Uterus (tissue), 4 donors: ENCODE measurements around the gene INPP5D. TPM values are rescaled to one million over a fixed set of nuclear protein-coding genes. Genes with fewer than 3 reads are reported as not detected.
A peak's percentile ranks its signal among the peaks of the same experiment; 100 is the strongest.

Experiments
- DNase-seq, 2 donors: peaks; one replicate each; pipeline ENCODE4 v3.0.0-alpha.2; 2019 to 2020
- H3K27ac ChIP-seq, 2 donors: fragments of 200-600 bp; sonication (generic); 1 replicate in 1 of 2; 2 replicates in 1 of 2; pipeline ENCODE4 v1.5.1; 2016 to 2018
- H3K27me3 ChIP-seq, 2 donors: fragments of 200-600 bp; sonication (generic); one replicate each; pipeline ENCODE4 v1.5.1; 2018 to 2019; ENCODE audit warnings: control low read depth in 1 of 2
- H3K36me3 ChIP-seq, 2 donors: fragments of 200-600 bp; sonication (generic); one replicate each; pipeline ENCODE4 v1.5.1; 2019; ENCODE audit warnings: control low read depth in 1 of 2
- H3K4me1 ChIP-seq, 2 donors: fragments of 200-600 bp; sonication (generic); one replicate each; pipeline ENCODE4 v1.5.1; 2018 to 2019; ENCODE audit warnings: control low read depth in 1 of 2
- H3K4me3 ChIP-seq, 2 donors: fragments of 200-600 bp; sonication (generic); 1 replicate in 1 of 2; 2 replicates in 1 of 2; pipeline ENCODE4 v1.5.1; 2018 to 2019; ENCODE audit warnings: mild to moderate bottlenecking in 1 of 2
- H3K9me3 ChIP-seq, 2 donors: fragments of 200-600 bp; sonication (generic); one replicate each; pipeline ENCODE4 v1.5.1; 2019; ENCODE audit warnings: control low read depth in 1 of 2
- CTCF ChIP-seq, 4 experiments: fragments of 200-600 bp in 2 of 4; fragments of 450-650 bp in 2 of 4; sonication (generic) in 2 of 4; IDR thresholded peaks; one replicate each; pipeline ENCODE4 v1.5.1; 2016 to 2019; ENCODE audit warnings: antibody characterized with exemption in 4 of 4, mild to moderate bottlenecking in 2 of 4, moderate library complexity in 1 of 4
- POLR2A ChIP-seq, 2 donors: fragments of 450-650 bp; IDR thresholded peaks; one replicate each; pipeline ENCODE4 v1.6.1; 2016; ENCODE audit warnings: antibody characterized with exemption in 2 of 2, mild to moderate bottlenecking in 1 of 2, moderate library complexity in 1 of 2
- intact Hi-C: fragments of 100-400 bp; cut with DNase I; formaldehyde crosslinking; loops from one replicate; pipeline ENCODE4 v1.15.1; 2023; ENCODE audit warnings: low total_unique reads
- small RNA-seq: library from RNA; depleted of rRNA; stranded (forward); fragments of <200 nt; gene quantifications from one replicate; pipeline ENCODE3, GENCODE V24; 2016
- total RNA-seq, 4 donors: library from RNA; depleted of rRNA in 3 of 4; stranded (reverse); fragments of >200 nt in 3 of 4; gene quantifications; one replicate each; pipeline versions ENCODE4 v1.1.0 to v1.2.4, GENCODE V29; 2014 to 2023
- donor health status: DM: yes; HTN: yes; CAD: no.

The INPP5D gene
- total RNA-seq, 4 donors from 2014 or later: 14.2 to 37.9 (median 22.3) TPM

GRCh38 chr2:233255151-233255550 lies 195.0 kb downstream of the INPP5D start:
- no peak for TF ChIP-seq CTCF (IDR thresholded peaks at IDR 0.05)
- TF ChIP-seq POLR2A (IDR thresholded peaks at IDR 0.05): no peak
- peak in 1 of 2 donors; percentile 22 for DNase-seq
- H3K27me3 ChIP-seq: no peaks in the 10 kb centered on the region
- no peaks in the 10 kb centered on the region for H3K9me3 ChIP-seq
- H3K4me1 ChIP-seq: peaks cover 4 to 6% of the 10 kb centered on the region in 2 donors
- peaks cover 0 to under 1% of the 10 kb centered on the region in 2 donors for H3K36me3 ChIP-seq
- no peak overlapping the region for H3K4me3 ChIP-seq
- intact Hi-C loops: loop anchor here (10.0 kb wide), 1 partner anchor 650 kb away; no protein-coding TSS in a partner anchor
- H3K27ac ChIP-seq: peak overlapping the region; percentile 62 to 73

DNA sequence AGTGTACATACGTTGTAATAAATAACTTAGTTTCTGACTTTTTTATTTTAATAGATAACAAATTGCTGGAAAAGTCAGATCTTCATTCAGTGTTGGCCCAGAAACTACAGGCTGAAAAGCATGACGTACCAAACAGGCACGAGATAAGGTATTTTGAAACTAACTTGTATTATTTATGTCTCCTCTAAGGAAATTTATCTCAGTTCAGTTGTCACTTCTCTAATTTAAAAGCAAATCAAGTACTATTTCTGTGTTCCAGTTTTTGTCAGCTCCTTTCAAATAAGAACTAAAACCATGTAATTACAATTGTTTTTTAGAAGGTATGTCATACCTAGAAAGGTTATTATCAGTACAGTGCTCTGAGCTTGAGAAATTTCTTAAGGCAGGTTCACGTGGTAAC lies 195.9 kb downstream of the INPP5D start:
- H3K4me1 ChIP-seq: peaks cover 4 to 6% of the 10 kb centered on the region in 2 donors
- H3K4me3 ChIP-seq: no peak overlapping the region
- no peak for DNase-seq
- TF ChIP-seq POLR2A (IDR thresholded peaks at IDR 0.05): no peak
- TF ChIP-seq CTCF (IDR thresholded peaks at IDR 0.05): no peak
- peak overlapping the region in 1 of 2 donors; percentile 73 for H3K27ac ChIP-seq
- H3K27me3 ChIP-seq: no peaks in the 10 kb centered on the region
- H3K9me3 ChIP-seq: no peaks in the 10 kb centered on the region
- intact Hi-C loops: loop anchor here (10.0 kb wide), 1 partner anchor 651 kb away; no protein-coding TSS in a partner anchor
- H3K36me3 ChIP-seq: no peaks in the 10 kb centered on the region

Small RNA genes within 50 kb of the gene (small RNA-seq; reads per million reads assigned to genes)
- gene RN7SL32P: not detected

Other genes starting within 250 kb of the INPP5D start
- 1 to 10 TPM in 1 of 4 donors, under 1 TPM in 1, not detected in 2; 0.35 to 2.0 TPM for gene SNORC, start 190.1 kb upstream of the INPP5D start, total RNA-seq
- gene NGEF, start 47.1 kb upstream of the INPP5D start, total RNA-seq: 10 to 100 TPM in 1 of 4 donors, 1 to 10 TPM in 2, under 1 TPM in 1; 0.29 to 18.4 (median 5.2) TPM
- gene NEU2, start 27.7 kb upstream of the INPP5D start, total RNA-seq: not detected
- gene ATG16L1, start 191.3 kb downstream of the INPP5D start, total RNA-seq: 10 to 100 TPM; 26.2 to 42.9 (median 31.9) TPM
- gene SAG, start 247.5 kb downstream of the INPP5D start, total RNA-seq: under 1 TPM in 1 of 4 donors, not detected in 3; 0.07 TPM